Measurements from ENCODE around the gene ABCA4.
A peak's percentile ranks its signal among the peaks of the same experiment; 100 is the strongest.

ABCA4 gene

DNA sequence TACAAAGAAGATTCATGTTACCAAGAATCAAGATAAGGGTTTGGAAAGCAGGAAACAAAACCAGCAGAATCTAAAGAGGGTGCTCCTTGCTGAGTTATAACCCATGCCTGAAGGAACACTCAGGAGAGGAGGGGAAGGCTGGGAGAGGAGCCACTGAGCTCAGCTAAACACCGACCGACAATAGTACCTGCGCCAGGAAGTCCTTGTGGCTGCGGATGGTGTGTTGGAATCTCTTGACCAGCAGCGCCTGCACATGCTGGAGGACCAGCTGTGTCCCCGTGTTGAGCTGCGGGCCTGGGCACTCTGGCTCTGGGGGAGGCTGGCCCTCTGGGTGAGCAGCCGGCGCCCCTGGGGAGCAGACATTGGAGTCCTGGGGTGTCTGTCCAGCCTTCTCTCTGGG, 89.4 kb downstream of the ABCA4 start:
- TF ChIP-seq, protein P1, sequence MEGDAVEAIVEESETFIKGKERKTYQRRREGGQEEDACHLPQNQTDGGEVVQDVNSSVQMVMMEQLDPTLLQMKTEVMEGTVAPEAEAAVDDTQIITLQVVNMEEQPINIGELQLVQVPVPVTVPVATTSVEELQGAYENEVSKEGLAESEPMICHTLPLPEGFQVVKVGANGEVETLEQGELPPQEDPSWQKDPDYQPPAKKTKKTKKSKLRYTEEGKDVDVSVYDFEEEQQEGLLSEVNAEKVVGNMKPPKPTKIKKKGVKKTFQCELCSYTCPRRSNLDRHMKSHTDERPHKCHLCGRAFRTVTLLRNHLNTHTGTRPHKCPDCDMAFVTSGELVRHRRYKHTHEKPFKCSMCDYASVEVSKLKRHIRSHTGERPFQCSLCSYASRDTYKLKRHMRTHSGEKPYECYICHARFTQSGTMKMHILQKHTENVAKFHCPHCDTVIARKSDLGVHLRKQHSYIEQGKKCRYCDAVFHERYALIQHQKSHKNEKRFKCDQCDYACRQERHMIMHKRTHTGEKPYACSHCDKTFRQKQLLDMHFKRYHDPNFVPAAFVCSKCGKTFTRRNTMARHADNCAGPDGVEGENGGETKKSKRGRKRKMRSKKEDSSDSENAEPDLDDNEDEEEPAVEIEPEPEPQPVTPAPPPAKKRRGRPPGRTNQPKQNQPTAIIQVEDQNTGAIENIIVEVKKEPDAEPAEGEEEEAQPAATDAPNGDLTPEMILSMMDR (IDR thresholded peaks at IDR 0.05; ENCODE audit: extremely low read depth, missing control alignments), result no peak
- no peak for DNase-seq (ENCODE audit: low spot score)

DNA sequence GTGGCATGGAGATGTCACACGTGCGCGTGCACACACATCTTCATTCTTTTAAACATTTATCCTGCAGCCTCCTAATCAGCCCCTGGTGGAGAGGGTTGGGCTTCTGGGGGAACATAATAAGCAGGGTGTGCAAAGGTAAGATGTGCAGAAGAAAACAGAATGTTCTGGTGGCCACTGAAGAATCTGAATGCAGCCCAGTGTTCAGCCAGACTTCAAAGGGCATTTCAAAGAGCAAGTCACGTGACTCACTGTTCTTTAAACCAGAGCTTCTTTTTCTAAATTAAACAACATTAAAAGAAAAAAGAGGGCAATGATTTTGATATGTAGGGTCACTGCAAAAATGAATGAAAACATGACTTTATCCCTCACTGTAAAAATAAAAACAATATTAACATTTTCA, 89.8 kb downstream of the ABCA4 start:
- no peak for DNase-seq (ENCODE audit: low spot score)
- TF ChIP-seq, protein P1 (IDR thresholded peaks at IDR 0.05; ENCODE audit: extremely low read depth, missing control alignments), result no peak

DNA sequence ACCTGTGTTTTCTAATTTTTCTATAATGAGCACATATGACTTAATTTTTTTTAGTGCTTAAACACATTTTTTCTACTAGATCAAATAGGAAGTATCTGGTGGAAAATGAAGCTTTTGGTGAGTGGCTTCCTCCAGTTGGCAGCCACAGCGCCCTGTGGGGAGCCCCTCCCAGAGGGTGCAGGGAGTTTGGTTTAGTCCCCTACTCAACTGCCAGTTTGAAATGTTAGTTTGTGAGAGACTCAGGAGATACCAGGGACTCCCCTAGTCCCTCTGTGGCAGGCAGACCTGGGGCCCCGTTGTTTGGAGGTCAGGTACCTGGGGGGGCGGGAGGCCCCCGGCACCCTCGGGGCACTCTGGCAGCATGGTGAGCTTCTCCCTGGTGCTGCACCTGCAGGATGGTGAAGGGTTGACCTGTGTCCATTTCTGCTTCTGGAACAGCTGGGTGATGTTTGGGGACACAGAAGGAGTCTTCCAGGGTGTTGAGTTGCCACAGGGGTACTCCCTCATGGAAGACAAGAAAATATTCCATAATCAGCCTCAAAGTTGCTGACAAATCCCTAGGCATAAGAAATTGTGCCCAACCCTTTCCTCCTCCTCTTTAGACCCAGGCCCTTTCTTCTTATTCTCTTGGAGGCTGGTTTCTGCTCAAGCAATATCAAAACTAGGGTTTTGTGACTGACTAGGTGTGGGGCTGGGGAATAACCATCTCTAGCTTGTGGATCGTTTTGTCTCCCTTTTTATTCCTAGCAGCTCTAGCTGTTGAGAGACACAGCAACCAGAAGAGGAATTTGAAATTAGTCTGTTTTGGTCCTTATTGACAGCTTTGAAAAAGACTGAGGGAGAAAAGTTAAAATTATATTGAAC, 91.6 kb downstream of the ABCA4 start:
- TF ChIP-seq, protein P1 (IDR thresholded peaks at IDR 0.05; ENCODE audit: extremely low read depth, missing control alignments), result no peak
- DNase-seq (ENCODE audit: low spot score), result no peak

DNA sequence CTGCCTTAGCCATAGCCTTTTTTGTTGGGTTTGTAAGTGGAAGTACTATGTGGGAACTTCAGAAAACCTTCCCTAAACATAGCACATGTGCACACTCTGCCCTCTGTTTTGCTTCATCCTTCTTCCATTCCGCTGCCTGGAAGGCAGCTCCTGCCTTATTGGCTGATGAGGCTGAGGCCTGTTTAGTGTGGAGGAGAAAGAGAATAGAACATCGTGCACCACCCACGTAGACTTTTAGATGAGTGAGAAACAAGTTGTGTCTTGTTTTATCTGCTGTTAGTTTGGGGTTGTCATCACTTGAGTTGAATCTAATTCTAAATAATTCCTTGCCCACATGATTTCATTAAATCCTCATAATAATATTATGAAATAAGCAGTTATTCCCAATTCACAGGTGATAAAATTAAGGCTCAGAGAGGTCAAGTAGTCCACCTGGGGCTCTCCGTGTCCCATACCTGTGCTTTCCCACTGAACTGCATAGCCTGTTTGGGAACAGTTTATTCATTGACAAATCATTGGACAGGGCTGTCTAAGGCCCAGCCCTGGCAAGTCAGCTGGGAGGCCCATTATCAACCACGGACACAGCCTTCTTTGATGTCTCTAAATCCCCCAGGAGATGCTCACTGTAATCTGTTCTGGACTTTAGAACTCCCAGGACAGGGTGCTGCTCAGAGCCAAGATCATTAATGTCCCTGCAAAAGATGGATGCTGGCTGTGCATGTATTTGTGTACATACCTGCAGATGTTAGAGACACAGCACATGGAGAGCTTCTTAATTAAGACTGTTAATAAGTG, 93.0 kb downstream of the ABCA4 start:
- TF ChIP-seq, protein P1 (IDR thresholded peaks at IDR 0.05; ENCODE audit: extremely low read depth, missing control alignments), result no peak
- no peak for DNase-seq (ENCODE audit: low spot score)

DNA sequence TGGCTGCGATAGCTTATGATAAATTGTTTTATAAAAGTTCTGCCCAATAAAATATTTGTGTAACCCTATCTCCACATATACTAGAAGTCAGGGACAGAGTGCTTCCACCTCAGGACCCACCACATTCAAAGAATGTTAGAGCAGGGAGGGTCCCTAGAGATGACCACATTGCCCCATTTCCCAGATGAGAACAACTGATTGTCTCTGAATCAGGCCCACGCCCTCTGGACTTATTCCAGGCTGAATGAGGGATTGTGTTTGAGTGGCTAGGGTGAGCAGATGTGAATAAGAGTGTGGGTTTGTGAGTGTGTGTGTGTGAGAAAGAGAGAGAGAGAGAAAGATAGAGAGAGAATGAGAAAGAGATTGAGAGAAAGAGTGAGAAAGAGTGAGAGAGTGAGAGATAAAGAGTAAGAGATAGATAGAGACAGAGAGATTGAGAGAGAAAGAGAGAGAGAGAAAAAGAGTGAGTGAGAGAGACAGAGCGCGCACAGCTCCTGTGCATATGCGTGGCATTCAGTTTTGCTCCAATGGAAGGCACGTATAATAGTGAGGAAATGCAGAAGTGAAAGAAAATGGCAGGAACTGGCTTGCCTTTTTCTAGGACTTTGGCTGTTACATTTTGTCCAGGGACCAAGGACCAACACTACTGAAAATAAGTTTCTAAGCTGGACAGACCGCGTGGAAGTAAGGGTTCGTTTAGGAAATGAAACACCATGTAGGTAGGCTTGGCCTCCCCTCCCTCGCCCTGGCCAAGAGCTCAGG, 94.1 kb downstream of the ABCA4 start:
- TF ChIP-seq, protein P1 (IDR thresholded peaks at IDR 0.05; ENCODE audit: extremely low read depth, missing control alignments), result no peak
- DNase-seq (ENCODE audit: low spot score), result no peak

DNA sequence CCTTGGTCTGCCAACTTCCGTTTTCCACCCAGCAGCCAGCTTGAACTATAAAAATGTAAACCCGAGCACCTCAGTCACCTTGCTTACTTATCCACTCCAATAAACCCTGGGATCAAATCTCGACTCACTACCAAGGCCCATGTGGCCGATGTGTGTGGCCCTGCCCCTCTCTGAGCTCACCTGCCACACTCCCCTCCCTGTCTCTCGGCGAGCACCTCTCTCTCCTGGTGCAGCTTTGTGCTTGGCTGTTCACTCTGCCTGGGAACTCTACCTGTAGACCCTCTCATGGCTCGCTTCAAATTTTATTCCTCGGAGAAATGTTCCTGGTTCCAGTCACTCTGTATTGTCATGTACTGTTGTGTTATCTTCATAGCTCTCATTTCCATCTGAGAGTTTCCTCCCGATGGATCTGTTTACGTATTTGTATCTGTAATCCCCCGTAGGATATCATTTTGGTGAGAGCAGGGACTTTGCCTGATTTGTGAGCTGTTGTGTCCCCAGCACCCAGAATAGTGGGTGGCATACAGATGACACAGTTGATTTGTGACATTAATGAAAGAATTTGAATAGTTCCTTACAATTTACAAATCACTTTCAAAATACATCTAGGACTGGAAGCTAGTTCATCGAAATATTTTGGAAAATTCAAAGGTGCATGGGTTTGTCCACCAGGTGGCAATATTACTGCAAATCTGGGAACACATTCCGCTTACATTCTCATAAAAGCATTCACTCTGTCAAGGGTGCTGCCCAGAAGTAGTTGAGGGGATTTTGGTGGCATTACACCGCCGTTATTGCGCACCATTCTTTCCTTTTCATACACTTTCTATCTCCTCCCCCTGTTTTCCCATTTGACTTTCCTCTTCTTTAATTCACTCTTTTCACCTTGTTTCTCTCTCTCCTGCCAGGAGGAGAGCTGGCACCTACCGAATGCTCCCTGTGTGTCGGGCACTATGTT, 95.3 kb downstream of the ABCA4 start:
- TF ChIP-seq, protein P1 (IDR thresholded peaks at IDR 0.05; ENCODE audit: extremely low read depth, missing control alignments), result no peak
- peak; percentile 44 for DNase-seq (ENCODE audit: low spot score)

All from GM20000 (cell line).